Fibroblast of lung (primary cell): ENCODE data around the gene FRMD6. TPM values are rescaled to one million over a fixed set of nuclear protein-coding genes. Genes with fewer than 3 reads are reported as not detected.

Experiments
- DNase-seq, 2 donors: peaks; one replicate each; pipeline versions ENCODE4 v3.0.0 to v3.0.0-alpha.2; 2010; ENCODE audit warnings: low read depth in 2 of 2
- H2AFZ ChIP-seq: 2 replicates; pipeline ENCODE4 v1.5.1; 2012; ENCODE audit warnings: low read length, control low read depth, inconsistent platforms
- H3K27ac ChIP-seq: 2 replicates; pipeline ENCODE4 v1.5.1; 2011; ENCODE audit warnings: low read length, control low read depth; ENCODE audit not compliant: insufficient read depth
- H3K27me3 ChIP-seq: 2 replicates; pipeline ENCODE4 v1.5.1; 2011; ENCODE audit warnings: mild to moderate bottlenecking, low read length; ENCODE audit not compliant: control insufficient read depth, insufficient read depth
- H3K36me3 ChIP-seq: 2 replicates; pipeline ENCODE4 v1.5.1; 2011; ENCODE audit warnings: low read length; ENCODE audit not compliant: control insufficient read depth, insufficient read depth
- H3K4me1 ChIP-seq: 2 replicates; pipeline ENCODE4 v1.5.1; 2011; ENCODE audit warnings: low read length; ENCODE audit not compliant: control insufficient read depth, insufficient read depth; ENCODE audit errors: extremely low read depth
- H3K4me2 ChIP-seq: 2 replicates; pipeline ENCODE4 v1.5.1; 2011; ENCODE audit warnings: low read length, control low read depth; ENCODE audit not compliant: insufficient read depth; ENCODE audit errors: extremely low read depth
- H3K4me3 ChIP-seq, 4 experiments: fragments of 200-600 bp in 1 of 4; sonication (generic) in 1 of 4; replicated peaks in 1 of 4; 2 replicates each; pipeline ENCODE4 v1.5.1; 2011 to 2016; ENCODE audit warnings: low read length in 4 of 4, low read depth in 3 of 4, mild to moderate bottlenecking in 3 of 4, control low read depth in 2 of 4, inconsistent platforms in 1 of 4, mixed read lengths in 1 of 4; ENCODE audit not compliant: insufficient read depth in 1 of 4; ENCODE audit errors: control extremely low read depth in 1 of 4
- H3K79me2 ChIP-seq: 2 replicates; pipeline ENCODE4 v1.5.1; 2012; ENCODE audit warnings: mild to moderate bottlenecking, low read length, inconsistent platforms; ENCODE audit not compliant: control insufficient read depth, insufficient read depth
- H3K9ac ChIP-seq: 2 replicates; pipeline ENCODE4 v1.5.1; 2011; ENCODE audit warnings: mild to moderate bottlenecking, low read length, control low read depth; ENCODE audit not compliant: insufficient read depth
- H3K9me3 ChIP-seq: 2 replicates; pipeline ENCODE4 v1.5.1; 2012; ENCODE audit warnings: low read depth, low read length; ENCODE audit not compliant: control insufficient read depth, insufficient read depth
- H4K20me1 ChIP-seq: 2 replicates; pipeline ENCODE4 v1.5.1; 2011; ENCODE audit warnings: low read length; ENCODE audit not compliant: control insufficient read depth, insufficient read depth; ENCODE audit errors: extremely low read depth
- EZH2 ChIP-seq: IDR thresholded peaks from 2 replicates; pipeline ENCODE4 v1.5.1; 2012; ENCODE audit warnings: low read length, control low read depth, mild to moderate bottlenecking; ENCODE audit errors: missing control alignments
- polyA plus RNA-seq, 2 donors: library from polyadenylated mRNA; depleted of rRNA in 1 of 2; stranded (reverse) in 1 of 2; unstranded in 1 of 2; fragments of >200 nt; gene quantifications; 2 replicates each; pipeline ENCODE4 v1.2.1, GENCODE V29; 2011 to 2012; ENCODE audit warnings: missing spikeins in 1 of 2
- total RNA-seq: library from RNA; depleted of rRNA; stranded (reverse); fragments of >200 nt; gene quantifications from 2 replicates; pipeline ENCODE4 v1.2.1, GENCODE V29; 2014
- TF ChIP-seq, protein P1 (sequence below), 2 donors: IDR thresholded peaks in 1 of 2; conservative IDR thresholded peaks in 1 of 2; 1 replicate in 1 of 2; 2 replicates in 1 of 2; pipeline ENCODE4 v1.5.1; 2011 to 2012; ENCODE audit warnings: low read length in 2 of 2, control low read depth in 1 of 2, inconsistent platforms in 1 of 2, low read depth in 1 of 2, mild to moderate bottlenecking in 1 of 2

The FRMD6 gene
- total and polyA plus RNA-seq, 2 donors (not counting 1 experiment from before 2014, with no cell fraction given), result 200 to 222 TPM

DNA sequence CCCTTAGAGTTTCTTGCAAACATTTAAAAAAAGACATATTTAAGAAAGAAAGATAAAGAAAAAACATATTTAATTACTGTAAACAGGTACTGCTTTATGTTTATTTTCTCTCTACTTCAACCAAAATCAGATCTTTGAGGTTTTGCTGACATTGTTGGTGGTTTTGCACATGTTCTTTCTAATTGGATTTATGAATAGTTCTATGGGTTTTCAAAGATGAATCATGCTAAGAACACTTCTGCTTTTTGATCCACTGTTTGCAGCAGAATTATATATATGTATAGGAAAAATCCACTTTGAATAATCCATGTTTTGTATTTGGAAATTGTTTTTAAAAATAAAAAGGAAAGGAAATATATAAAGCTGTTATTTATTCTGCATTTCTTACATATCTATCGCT lies 78.4 kb downstream of the FRMD6 start:
- peaks cover 11% of the 10 kb centered on the region for H3K36me3 ChIP-seq
- TF ChIP-seq EZH2, result no peak
- TF ChIP-seq, protein P1, sequence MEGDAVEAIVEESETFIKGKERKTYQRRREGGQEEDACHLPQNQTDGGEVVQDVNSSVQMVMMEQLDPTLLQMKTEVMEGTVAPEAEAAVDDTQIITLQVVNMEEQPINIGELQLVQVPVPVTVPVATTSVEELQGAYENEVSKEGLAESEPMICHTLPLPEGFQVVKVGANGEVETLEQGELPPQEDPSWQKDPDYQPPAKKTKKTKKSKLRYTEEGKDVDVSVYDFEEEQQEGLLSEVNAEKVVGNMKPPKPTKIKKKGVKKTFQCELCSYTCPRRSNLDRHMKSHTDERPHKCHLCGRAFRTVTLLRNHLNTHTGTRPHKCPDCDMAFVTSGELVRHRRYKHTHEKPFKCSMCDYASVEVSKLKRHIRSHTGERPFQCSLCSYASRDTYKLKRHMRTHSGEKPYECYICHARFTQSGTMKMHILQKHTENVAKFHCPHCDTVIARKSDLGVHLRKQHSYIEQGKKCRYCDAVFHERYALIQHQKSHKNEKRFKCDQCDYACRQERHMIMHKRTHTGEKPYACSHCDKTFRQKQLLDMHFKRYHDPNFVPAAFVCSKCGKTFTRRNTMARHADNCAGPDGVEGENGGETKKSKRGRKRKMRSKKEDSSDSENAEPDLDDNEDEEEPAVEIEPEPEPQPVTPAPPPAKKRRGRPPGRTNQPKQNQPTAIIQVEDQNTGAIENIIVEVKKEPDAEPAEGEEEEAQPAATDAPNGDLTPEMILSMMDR (conservative IDR thresholded peaks at IDR 0.05 in 1 of 2, IDR thresholded peaks at IDR 0.05 in 1 of 2; ENCODE audit: low read depth in 1 of 2, low read length in 2 of 2), result no peak
- H3K27me3 ChIP-seq, result no peaks in the 10 kb centered on the region
- H3K4me1 ChIP-seq, result no peaks in the 10 kb centered on the region
- DNase-seq, result no peak
- no peak overlapping the region for H3K27ac ChIP-seq
- H3K9ac ChIP-seq, result no peak overlapping the region
- no peak overlapping the region for H2AFZ ChIP-seq
- H3K9me3 ChIP-seq, result no peaks in the 10 kb centered on the region
- no peak overlapping the region for H3K4me3 ChIP-seq
- no peaks in the 10 kb centered on the region for H3K79me2 ChIP-seq
- H3K4me2 ChIP-seq, result no peak overlapping the region
- H4K20me1 ChIP-seq, result no peaks in the 10 kb centered on the region

DNA sequence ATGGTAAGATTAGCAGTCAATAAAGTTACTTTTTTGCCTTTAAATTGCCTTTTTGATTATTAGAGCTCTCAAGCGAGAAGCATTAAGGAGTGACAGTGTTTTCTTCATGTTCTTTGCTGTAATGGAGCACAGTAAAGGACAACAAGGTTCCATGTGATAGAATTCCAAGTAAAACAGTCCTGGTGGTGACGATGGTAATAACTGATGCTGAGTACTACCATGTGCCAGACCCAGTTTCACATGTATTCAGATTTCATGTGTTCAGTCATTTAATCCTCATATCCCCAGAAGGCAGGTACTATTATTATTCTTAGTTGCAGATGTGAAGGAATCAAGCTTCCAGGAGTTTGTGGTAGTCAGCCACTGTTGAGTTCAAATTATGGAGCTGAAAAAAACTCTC lies 79.0 kb downstream of the FRMD6 start:
- H3K9ac ChIP-seq, result no peak overlapping the region
- peaks cover 11% of the 10 kb centered on the region for H3K36me3 ChIP-seq
- DNase-seq, result no peak
- H3K4me3 ChIP-seq, result no peak overlapping the region
- no peaks in the 10 kb centered on the region for H4K20me1 ChIP-seq
- H3K27ac ChIP-seq, result no peak overlapping the region
- no peak overlapping the region for H2AFZ ChIP-seq
- H3K79me2 ChIP-seq, result no peaks in the 10 kb centered on the region
- H3K27me3 ChIP-seq, result no peaks in the 10 kb centered on the region
- TF ChIP-seq, protein P1 (conservative IDR thresholded peaks at IDR 0.05 in 1 of 2, IDR thresholded peaks at IDR 0.05 in 1 of 2; ENCODE audit: low read depth in 1 of 2, low read length in 2 of 2), result no peak
- TF ChIP-seq EZH2, result no peak
- H3K4me1 ChIP-seq, result no peaks in the 10 kb centered on the region
- H3K4me2 ChIP-seq, result no peak overlapping the region
- no peaks in the 10 kb centered on the region for H3K9me3 ChIP-seq

DNA sequence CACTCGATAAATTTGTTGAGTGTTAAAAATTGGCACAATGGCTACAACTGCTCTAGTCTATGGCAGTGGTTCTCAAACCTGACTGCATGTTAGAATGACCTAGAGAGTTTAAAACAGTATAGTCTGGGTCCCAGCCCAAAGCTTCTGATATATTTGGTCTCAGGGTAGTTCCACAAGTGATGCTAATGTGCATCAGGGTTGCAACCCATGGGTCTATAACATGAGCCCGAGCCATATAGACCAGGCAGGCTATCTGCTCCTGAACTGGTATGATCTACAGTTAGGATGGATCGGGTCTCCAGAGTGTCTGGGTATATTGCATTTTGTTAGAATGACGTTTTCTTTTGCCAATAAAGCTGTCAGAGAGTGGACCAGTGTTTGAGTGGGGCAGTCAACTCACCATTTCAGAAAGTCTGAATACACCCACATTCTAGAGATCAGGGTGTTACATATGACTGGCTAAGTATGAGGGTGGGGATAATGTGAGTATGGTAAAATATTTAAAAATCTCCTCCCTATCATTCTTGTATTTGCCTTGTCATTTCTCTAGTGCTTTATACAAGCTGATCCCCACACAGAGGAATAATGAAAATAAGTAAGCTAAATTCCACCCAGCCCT lies 80.9 kb downstream of the FRMD6 start:
- Histone ChIP-seq H3K27ac (no peak overlapping the region), H3K9me3 (no peaks in the 10 kb centered on the region), H3K27me3 (no peaks in the 10 kb centered on the region), H3K79me2 (no peaks in the 10 kb centered on the region), H3K4me1 (no peaks in the 10 kb centered on the region), H3K4me3 (no peak overlapping the region), H4K20me1 (no peaks in the 10 kb centered on the region), H2AFZ (no peak overlapping the region), H3K36me3 (peaks cover 6% of the 10 kb centered on the region), H3K4me2 (no peak overlapping the region), H3K9ac (no peak overlapping the region)
- no peak for TF ChIP-seq EZH2
- TF ChIP-seq, protein P1 (conservative IDR thresholded peaks at IDR 0.05 in 1 of 2, IDR thresholded peaks at IDR 0.05 in 1 of 2; ENCODE audit: low read depth in 1 of 2, low read length in 2 of 2), result no peak
- DNase-seq, result no peak
